ENCODE results near the gene ZNF12. TPM values are rescaled to one million over a fixed set of nuclear protein-coding genes. Genes with fewer than 3 reads are reported as not detected.

Gene ZNF12
- total and polyA plus RNA-seq, 10 donors: 9.7 to 43.2 (median 29.8) TPM

DNA sequence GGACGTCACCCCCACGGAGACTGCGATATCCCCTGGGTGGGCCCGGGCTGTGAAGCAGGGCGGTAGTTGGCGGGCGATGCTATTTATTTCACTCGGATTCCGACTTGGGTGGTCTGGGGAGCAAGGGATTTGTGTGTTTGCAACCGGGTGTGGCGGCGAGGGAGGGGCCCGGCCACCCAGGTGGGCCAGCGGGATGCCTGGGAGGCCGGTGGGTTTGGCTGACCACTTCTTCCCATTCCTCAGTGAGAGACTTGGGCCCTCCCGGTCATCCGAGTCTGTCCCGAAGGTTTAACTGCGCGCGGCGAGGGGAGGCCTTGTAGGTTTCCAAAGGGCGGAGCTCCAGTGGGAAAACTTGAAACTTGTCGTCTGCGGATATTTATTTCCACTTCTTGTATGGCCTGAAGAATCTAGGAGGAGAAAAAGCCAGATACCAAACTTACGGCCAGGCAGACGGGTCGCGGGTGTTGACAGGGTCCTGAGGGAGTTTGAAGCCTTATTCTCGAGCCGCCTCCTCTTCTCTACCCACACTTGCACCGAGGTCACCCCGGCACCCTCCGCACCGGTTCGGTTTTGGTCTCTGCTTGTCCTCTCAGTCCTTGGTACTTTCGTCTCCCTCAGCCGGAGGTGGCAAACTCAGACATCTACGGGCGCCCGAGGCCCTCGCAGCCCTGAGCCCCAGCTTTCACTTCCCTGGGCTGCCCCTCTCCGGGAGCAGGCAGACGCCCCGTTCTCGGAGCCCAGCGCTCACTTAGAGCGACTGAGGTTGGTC, 51.7 kb downstream of the ZNF12 start:
- Histone ChIP-seq H3K36me3 (peaks cover 4 to 69% (median 57%) of the 10 kb centered on the region in 6 donors), H3K4me1 (no peaks in the 10 kb centered on the region)
- WGBS, 5 donors: 95 to 97% (median 96%) methylated on average over 46 to 48 of the region's 48 CpGs

DNA sequence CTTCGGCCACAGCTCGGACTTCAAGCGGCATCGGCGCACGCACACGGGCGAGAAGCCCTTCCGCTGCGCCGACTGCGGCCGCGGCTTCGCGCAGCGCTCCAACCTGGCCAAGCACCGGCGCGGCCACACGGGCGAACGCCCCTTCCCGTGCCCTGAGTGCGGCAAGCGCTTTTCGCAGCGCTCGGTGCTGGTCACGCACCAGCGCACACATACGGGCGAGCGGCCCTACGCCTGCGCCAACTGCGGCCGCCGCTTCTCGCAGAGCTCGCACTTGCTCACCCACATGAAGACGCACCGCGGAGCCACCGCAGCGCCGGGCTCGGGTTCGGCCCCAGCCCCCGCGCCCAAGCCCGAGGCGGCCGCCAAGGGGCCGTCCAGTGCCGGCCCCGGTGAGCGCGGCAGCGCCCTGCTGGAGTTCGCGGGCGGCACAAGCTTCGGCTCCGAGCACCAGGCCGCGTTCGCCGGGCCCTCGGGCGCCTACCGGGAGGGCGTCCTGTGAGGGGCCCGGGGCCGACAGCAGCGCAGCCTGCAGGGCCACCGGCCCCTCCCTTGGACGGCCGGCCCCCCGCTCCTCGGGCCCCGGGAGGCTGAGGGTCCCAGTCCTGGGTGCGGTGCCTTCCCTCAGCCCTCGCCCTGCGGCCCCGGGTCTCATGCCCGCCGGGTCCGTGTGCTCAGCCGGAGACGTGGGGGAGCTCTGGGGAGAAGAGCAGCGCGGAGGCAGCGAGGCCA, 52.5 kb downstream of the ZNF12 start:
- peaks cover 0 to 35% (median 20%) of the 10 kb centered on the region in 8 donors for H3K9me3 ChIP-seq
- H3K4me1 ChIP-seq: no peaks in the 10 kb centered on the region
- H3K27ac ChIP-seq: no peak overlapping the region
- no peak for DNase-seq
- intact Hi-C loops (cut with DNase I; ENCODE audit: low total_unique reads): no loop called here
- no peaks in the 10 kb centered on the region for H3K27me3 ChIP-seq (replicated peaks in 1 of 7)
- TF ChIP-seq, protein P1, sequence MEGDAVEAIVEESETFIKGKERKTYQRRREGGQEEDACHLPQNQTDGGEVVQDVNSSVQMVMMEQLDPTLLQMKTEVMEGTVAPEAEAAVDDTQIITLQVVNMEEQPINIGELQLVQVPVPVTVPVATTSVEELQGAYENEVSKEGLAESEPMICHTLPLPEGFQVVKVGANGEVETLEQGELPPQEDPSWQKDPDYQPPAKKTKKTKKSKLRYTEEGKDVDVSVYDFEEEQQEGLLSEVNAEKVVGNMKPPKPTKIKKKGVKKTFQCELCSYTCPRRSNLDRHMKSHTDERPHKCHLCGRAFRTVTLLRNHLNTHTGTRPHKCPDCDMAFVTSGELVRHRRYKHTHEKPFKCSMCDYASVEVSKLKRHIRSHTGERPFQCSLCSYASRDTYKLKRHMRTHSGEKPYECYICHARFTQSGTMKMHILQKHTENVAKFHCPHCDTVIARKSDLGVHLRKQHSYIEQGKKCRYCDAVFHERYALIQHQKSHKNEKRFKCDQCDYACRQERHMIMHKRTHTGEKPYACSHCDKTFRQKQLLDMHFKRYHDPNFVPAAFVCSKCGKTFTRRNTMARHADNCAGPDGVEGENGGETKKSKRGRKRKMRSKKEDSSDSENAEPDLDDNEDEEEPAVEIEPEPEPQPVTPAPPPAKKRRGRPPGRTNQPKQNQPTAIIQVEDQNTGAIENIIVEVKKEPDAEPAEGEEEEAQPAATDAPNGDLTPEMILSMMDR (IDR thresholded peaks at IDR 0.05 in 8 of 11, conservative IDR thresholded peaks at IDR 0.05 in 3 of 11): no peak
- TF ChIP-seq POLR2A (IDR thresholded peaks at IDR 0.05) (no peak), POLR2AphosphoS5 (IDR thresholded peaks at IDR 0.05) (peak in 1 of 3 donors; percentile 20)
- peaks cover 4 to 76% (median 65%) of the 10 kb centered on the region in 6 donors for H3K36me3 ChIP-seq
- 96 to 99% (median 97%) methylated on average over 49 to 94 of the region's 94 CpGs for WGBS, 5 donors
- H3K4me3 ChIP-seq: no peak overlapping the region

More for the DNA sequence above, 51.7 kb downstream of the ZNF12 start:
- no peak overlapping the region for H3K27ac ChIP-seq
- DNase-seq: no peak
- H3K27me3 ChIP-seq (replicated peaks in 1 of 7): no peaks in the 10 kb centered on the region
- no peak overlapping the region for H3K4me3 ChIP-seq
- TF ChIP-seq, protein P1 (IDR thresholded peaks at IDR 0.05 in 8 of 11, conservative IDR thresholded peaks at IDR 0.05 in 3 of 11): no peak
- TF ChIP-seq POLR2AphosphoS5 (IDR thresholded peaks at IDR 0.05): peak in 1 of 3 donors; percentile 4
- TF ChIP-seq POLR2A (IDR thresholded peaks at IDR 0.05): no peak
- peaks cover 0 to 35% (median 20%) of the 10 kb centered on the region in 8 donors for H3K9me3 ChIP-seq
- intact Hi-C loops (cut with DNase I; ENCODE audit: low total_unique reads): no loop called here

DNA sequence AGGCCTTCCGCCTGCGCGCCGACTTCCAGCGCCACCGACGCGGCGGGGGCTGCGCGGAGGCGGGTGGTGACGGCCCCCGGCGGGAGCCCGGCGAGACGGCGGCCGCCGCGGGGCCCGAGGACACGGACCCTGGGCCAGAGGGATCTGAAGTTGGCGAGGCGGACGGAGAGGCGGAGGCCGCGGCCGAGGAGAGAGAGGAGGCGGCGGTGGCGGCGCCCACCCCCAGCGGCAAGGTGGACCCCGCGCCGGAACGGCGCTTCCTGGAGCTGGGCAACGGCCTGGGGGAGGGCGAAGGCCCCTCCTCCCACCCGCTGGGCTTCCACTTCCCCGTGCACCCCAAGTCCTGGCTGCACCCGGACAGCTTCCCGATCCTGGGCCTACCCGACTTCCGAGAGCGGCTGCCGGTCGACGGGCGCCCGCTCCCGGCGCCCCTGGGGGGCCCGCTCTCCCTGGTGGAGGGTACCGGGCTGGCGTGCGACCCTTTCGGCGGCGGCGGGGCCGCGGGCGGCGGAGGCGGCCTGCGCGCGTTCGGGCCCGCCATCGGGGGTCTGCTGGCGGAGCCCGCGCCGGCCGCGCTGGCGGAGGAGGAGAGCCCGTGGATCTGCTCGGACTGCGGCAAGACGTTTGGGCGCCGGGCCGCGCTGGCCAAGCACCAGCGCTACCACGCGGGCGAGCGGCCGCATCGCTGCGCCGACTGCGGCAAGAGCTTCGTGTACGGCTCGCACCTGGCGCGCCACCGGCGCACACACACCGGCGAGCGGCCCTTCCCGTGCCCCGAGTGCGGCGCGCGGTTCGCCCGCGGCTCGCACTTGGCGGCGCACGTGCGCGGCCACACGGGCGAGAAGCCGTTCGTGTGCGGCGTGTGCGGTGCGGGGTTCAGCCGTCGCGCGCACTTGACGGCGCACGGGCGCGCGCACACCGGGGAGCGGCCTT, 53.4 kb downstream of the ZNF12 start:
- no peak for DNase-seq
- peaks cover 4 to 85% (median 74%) of the 10 kb centered on the region in 6 donors for H3K36me3 ChIP-seq
- TF ChIP-seq POLR2A (IDR thresholded peaks at IDR 0.05): no peak
- 96 to 98% (median 97%) methylated on average over 96 to 146 of the region's 146 CpGs for WGBS, 5 donors
- H3K4me3 ChIP-seq: no peak overlapping the region
- peaks cover 0 to 35% (median 20%) of the 10 kb centered on the region in 8 donors for H3K9me3 ChIP-seq
- no peaks in the 10 kb centered on the region for H3K4me1 ChIP-seq
- no peaks in the 10 kb centered on the region for H3K27me3 ChIP-seq (replicated peaks in 1 of 7)
- intact Hi-C loops (cut with DNase I; ENCODE audit: low total_unique reads): no loop called here
- H3K27ac ChIP-seq: no peak overlapping the region

DNA sequence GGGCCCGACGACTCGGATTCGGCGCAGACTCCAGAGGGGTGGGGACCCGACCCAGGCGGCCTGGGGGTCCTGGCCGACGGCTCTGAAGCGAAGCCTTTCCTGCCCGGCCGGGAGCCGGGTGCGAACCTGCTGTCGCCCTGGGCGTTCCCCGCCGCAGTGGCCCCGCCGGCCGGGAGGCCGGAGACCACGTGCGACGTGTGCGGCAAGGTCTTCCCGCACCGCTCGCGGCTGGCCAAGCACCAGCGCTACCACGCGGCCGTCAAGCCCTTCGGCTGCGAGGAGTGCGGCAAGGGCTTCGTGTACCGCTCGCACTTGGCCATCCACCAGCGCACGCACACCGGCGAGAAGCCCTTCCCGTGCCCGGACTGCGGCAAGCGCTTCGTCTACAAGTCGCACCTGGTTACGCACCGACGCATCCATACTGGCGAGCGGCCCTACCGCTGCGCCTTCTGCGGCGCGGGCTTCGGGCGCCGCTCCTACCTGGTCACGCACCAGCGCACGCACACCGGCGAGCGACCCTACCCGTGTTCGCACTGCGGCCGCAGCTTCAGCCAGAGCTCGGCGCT, 54.2 kb downstream of the ZNF12 start:
- H3K9me3 ChIP-seq: peaks cover 0 to 35% (median 20%) of the 10 kb centered on the region in 8 donors
- intact Hi-C loops (cut with DNase I; ENCODE audit: low total_unique reads): no loop called here
- TF ChIP-seq, protein P1 (IDR thresholded peaks at IDR 0.05 in 8 of 11, conservative IDR thresholded peaks at IDR 0.05 in 3 of 11): no peak
- no peak for TF ChIP-seq POLR2A (IDR thresholded peaks at IDR 0.05)
- WGBS, 5 donors: 97 to 99% (median 98%) methylated on average over 43 to 75 of the region's 75 CpGs
- H3K4me1 ChIP-seq: no peaks in the 10 kb centered on the region
- H3K27me3 ChIP-seq (replicated peaks in 1 of 7): no peaks in the 10 kb centered on the region
- no peak for DNase-seq
- no peak overlapping the region for H3K27ac ChIP-seq
- H3K36me3 ChIP-seq: peaks cover 4 to 94% (median 82%) of the 10 kb centered on the region in 6 donors
- no peak overlapping the region for H3K4me3 ChIP-seq

Measured in spleen (tissue), 11 donors.